Midbrain (tissue), 1 donor: ENCODE data around the gene CDY2B.
"Not testable (repeated sequence)": the region's sequence is repeated elsewhere in the genome, so short reads cannot be mapped to it uniquely, and the experiment has no call there.

Experiments
- DNase-seq: peaks from one replicate; lab custom pipeline; 2025; lab: John Stamatoyannopoulos, UW

The CDY2B gene

GRCh38 chrY:17880120-17880519 is at the start of gene CDY2B:
CDY2B (minus strand) TSS chrY:17880220; CDS start chrY:17879892, 328 bp downstream.
- DNase-seq, result not testable (repeated sequence)

- DNase-seq, result not testable (repeated sequence)
Observed at GRCh38 chrY:17908009-17908408, 28.0 kb upstream of the CDY2B start.

DNA sequence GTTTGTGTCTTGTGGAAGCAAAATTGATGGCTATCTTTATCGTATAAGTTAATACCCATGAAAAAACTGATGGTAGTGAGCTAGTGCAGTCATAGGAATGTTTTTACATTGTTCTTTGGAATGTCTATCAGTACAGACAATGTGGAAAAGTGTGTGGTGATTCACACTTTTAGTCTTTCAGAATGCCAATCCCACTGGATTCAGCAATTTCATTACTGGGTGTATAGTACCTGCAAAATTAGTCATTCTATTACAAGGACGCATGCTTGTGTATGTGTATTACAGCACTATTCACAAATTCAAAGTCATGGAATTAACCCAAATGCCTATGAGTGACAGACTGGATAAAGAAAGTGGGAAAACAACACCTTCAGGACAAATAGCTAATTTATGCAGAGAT is 27.3 kb upstream of the CDY2B start:
- not testable (repeated sequence) for DNase-seq

DNA sequence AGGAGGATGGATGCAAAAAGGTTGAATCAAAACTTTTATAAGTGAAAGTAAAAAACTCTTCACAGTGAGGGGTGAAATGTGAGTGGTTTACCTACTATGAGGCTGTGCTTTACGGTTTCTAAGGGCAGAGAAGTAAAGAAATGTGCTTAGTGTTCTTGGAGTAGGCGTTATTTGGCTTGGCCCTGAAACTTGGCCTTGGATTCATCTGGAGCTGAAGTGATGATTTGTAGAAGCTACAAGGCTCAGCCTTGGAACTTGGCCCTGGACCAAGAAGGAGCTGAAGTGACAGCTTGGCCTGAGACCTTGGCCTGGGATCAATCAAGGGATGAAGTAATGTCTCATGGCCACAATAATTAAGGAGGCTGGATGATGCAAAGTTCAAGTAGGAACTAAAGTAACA is 1.7 kb upstream of the CDY2B start:
- not testable (repeated sequence) for DNase-seq

- not testable (repeated sequence) for DNase-seq
Observed at GRCh38 chrY:17876767-17877166, 3.3 kb downstream of the CDY2B start.

DNA sequence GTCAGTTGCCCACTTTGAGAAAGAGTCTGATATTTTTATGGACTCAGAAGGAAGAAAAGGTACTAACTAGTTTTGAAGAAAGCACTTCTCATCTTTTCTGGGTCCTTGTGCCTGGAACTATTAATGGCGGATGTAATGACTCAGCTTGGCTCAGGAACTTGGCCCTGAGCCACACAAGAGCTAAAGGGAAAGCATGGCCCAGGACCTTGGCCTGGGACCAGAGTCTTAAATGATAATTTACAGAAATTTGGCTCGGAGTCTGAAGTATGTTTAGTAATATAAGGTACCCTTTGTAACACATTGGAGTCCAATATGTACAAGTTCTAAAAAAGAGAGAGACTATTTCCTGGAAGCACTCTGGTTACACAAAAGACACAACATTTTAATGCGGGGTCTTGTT is 4.6 kb downstream of the CDY2B start:
- not testable (repeated sequence) for DNase-seq

DNA sequence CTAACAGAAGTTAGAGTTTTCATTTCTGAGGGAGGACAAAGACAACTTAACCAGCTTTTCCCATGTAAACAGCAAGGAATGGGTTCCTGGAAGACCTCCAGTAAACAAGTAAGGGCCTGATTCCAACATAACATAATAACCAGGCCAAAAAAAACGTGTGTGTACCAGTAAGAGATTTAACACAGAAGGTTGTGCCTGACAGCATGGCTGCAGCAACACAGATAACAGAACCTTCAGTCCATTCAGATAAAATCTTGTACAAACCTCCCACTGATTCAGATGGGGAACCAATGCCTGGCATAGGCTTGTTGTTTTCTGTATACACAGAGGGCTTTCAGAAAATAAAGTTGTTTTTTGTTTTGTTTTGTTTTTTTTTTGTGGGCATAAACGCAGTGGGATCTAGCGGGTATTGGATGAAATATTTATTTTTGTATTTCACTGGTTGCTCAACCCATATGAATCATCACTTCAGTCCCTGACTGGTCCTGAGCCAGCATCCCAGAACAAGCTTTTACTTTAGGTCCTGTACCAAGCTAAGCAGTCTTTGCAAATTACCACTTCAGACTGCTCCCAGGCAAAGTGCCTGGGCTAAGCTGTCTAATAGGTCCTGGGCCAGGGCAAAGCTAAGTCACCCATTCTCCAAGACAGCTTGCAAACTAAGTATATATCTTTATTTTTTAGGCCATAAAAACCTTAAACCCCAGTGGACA is 8.7 kb downstream of the CDY2B start:
- not testable (repeated sequence) for DNase-seq

DNA sequence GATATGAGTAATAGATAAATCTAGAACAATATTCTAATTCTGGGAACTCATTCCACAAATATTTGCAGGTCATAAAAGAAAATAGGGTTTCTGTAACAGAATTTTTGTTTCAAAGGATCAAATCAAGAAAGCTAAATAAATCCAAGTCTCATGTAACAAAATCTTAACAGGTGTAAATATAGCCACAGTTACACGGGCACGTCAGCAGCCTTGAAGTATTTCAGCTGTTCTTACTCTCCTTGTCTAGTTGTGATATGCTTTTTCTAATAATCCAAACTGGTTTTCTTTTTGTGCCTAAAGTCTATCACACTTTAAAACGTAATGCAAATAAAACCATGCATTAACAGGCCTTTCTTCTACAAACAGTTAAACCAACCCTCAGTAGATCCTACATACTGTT is 9.3 kb downstream of the CDY2B start:
- DNase-seq, result not testable (repeated sequence)

GRCh38 chrY:17867850-17868249 is 12.2 kb downstream of the CDY2B start:
- DNase-seq, result not testable (repeated sequence)

- DNase-seq, result not testable (repeated sequence)
Observed at GRCh38 chrY:17860634-17861033, 19.4 kb downstream of the CDY2B start.

- not testable (repeated sequence) for DNase-seq
Observed at GRCh38 chrY:17856963-17857848, 22.8 kb downstream of the CDY2B start.

- not testable (repeated sequence) for DNase-seq
Observed at GRCh38 chrY:17856508-17856907, 23.5 kb downstream of the CDY2B start.

GRCh38 chrY:17849131-17849530 is 30.9 kb downstream of the CDY2B start:
- not testable (repeated sequence) for DNase-seq

GRCh38 chrY:17832149-17832548 is 47.9 kb downstream of the CDY2B start:
- DNase-seq, result not testable (repeated sequence)
